ENCODE measurements around the gene RAB13.

RAB13 gene

DNA sequence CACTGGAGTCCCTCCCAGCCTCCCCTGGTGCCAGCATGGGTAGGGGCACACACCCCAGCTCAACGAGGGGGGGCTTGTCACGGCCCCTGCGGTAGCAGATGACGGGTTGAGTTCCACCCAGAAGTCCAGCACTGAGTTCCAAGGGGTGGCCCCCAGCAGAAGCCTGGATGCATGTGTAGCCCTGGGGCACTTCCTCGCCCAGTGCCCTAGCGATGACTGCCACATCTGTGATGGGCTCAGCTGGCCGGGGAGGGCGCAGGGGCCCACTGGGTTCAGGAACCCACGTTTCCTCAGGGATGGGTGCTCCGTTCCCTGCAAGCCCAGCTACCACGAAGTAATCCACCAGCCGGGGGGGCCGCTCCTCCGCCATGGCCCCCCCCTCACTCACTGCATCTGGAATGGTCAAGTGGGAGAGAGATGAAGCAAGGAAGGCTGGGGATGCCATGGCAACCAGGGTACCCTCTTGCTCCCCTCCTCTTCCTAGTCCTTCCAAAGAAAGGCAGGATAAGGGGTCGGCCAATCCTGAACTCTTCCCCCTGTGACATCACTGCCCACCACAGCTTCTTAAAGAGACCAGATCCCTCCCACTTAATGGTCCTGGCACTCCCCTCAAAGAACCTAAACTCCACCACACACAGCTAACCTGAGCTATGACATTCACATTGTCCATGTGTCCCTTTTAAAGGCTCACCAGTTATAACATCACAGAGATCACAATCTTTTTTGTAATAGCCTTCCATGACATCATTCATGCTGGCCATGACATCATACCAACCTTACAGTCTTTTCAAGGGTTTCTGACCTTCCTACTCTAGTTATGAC, 41.9 kb downstream of the RAB13 start:
- Histone ChIP-seq H3K9me3 (ENCODE audit: control extremely low read depth in 1 of 5, control insufficient read depth in 4 of 5, insufficient read depth in 2 of 5, low read depth in 1 of 5, low read length in 4 of 5) (no peaks in the 10 kb centered on the region), H3K4me3 (ENCODE audit: control insufficient read depth in 1 of 7, extremely low read depth in 1 of 7, insufficient read depth in 4 of 7, low read depth in 2 of 7, low read length in 6 of 7) (peak overlapping the region in 6 of 7 experiments; percentile 81 to 92 (median 83)), H3K4me1 (ENCODE audit: control extremely low read depth in 1 of 4, control insufficient read depth in 4 of 4, insufficient read depth in 4 of 4, low read length in 3 of 4) (peaks cover 4 to 33% (median 30%) of the 10 kb centered on the region in 4 experiments), H3K27ac (ENCODE audit: insufficient read depth in 1 of 2, low read depth in 1 of 2, low read length in 2 of 2, poor library complexity in 1 of 2, severe bottlenecking in 2 of 2) (peak overlapping the region; percentile 83 to 91), H3K27me3 (replicated peaks in 2 of 5; ENCODE audit: control insufficient read depth in 4 of 5, insufficient read depth in 5 of 5, low read length in 4 of 5) (no peaks in the 10 kb centered on the region), H3K36me3 (ENCODE audit: control insufficient read depth in 4 of 4, insufficient read depth in 4 of 4, low read length in 3 of 4) (peaks cover 7 to 68% (median 54%) of the 10 kb centered on the region in 4 experiments)
- ChIA-PET CTCF (interaction anchor here (0.7 to 5.1 kb wide), 15 partner anchors 8 to 315 kb away, joined by 3 to 52 read pairs (median 5); partner anchors contain the start of genes CREB3L4, CRTC2, GATAD2B and RAB13), POLR2A (interaction anchor here (0.6 to 3.8 kb wide), 11 partner anchors 13 to 1294 kb away, joined by 3 to 26 read pairs (median 3); partner anchors contain the start of genes CREB3L4, GATAD2B and SLC39A1)
- peak in 2 of 3 donors; percentile 48 to 65 for DNase-seq
- WGBS (ENCODE audit: insufficient coverage) = 92% methylated on average over 11 of the region's 15 CpGs

DNA sequence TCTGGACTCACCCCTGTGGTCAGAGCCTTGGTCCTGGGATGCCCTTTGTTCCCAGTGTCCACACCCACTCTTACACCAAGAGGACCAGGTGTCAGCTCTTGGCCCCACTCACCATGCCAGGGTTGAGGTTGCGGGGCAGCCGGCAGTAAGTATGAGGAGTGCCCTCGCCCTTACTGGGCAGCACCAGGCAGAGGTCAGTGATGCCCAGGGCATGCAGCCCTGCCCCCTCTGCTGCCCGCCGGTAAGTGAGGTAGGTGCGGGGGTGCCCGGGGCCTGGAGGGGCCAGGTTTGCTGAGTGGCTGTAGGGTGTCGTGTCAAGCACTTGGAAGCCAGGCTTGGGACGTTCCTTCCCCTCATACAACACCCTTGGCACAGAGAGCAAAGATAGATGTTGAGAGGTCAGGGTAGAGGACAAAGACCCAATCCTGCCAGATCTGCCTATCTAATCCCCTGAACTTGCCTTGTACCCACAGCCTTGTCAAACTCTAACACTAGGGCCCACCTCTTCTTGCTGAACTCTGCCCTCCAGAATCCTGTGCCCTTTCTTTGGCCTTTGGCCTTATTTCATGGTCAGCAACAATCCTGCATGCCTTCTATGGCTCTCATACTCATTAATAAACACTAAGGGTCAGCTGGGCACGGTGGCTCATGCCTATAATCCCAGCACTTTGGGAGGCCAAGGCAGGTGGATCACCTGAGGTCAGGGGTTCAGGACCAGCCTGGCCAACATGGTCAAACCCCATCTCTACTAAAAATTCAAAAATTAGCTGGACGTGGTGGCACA, 43.2 kb downstream of the RAB13 start:
- no peak overlapping the region for H3K27ac ChIP-seq (ENCODE audit: insufficient read depth in 1 of 2, low read depth in 1 of 2, low read length in 2 of 2, poor library complexity in 1 of 2, severe bottlenecking in 2 of 2)
- peaks cover 7 to 62% (median 47%) of the 10 kb centered on the region in 4 experiments for H3K36me3 ChIP-seq (ENCODE audit: control insufficient read depth in 4 of 4, insufficient read depth in 4 of 4, low read length in 3 of 4)
- ChIA-PET POLR2A (no interaction called here), CTCF (interaction anchor here (0.7 to 5.1 kb wide), 3 partner anchors 9 to 20 kb away, joined by 3 to 31 read pairs (median 10); partner anchors contain the start of gene GATAD2B)
- WGBS (ENCODE audit: insufficient coverage) = 100% methylated on average over 5 of the region's 11 CpGs
- H3K27me3 ChIP-seq (replicated peaks in 2 of 5; ENCODE audit: control insufficient read depth in 4 of 5, insufficient read depth in 5 of 5, low read length in 4 of 5) = no peaks in the 10 kb centered on the region
- no peaks in the 10 kb centered on the region for H3K9me3 ChIP-seq (ENCODE audit: control extremely low read depth in 1 of 5, control insufficient read depth in 4 of 5, insufficient read depth in 2 of 5, low read depth in 1 of 5, low read length in 4 of 5)
- H3K4me3 ChIP-seq (ENCODE audit: control insufficient read depth in 1 of 7, extremely low read depth in 1 of 7, insufficient read depth in 4 of 7, low read depth in 2 of 7, low read length in 6 of 7) = no peak overlapping the region
- H3K4me1 ChIP-seq (ENCODE audit: control extremely low read depth in 1 of 4, control insufficient read depth in 4 of 4, insufficient read depth in 4 of 4, low read length in 3 of 4) = peaks cover 4 to 33% (median 30%) of the 10 kb centered on the region in 4 experiments
- no peak for DNase-seq

DNA sequence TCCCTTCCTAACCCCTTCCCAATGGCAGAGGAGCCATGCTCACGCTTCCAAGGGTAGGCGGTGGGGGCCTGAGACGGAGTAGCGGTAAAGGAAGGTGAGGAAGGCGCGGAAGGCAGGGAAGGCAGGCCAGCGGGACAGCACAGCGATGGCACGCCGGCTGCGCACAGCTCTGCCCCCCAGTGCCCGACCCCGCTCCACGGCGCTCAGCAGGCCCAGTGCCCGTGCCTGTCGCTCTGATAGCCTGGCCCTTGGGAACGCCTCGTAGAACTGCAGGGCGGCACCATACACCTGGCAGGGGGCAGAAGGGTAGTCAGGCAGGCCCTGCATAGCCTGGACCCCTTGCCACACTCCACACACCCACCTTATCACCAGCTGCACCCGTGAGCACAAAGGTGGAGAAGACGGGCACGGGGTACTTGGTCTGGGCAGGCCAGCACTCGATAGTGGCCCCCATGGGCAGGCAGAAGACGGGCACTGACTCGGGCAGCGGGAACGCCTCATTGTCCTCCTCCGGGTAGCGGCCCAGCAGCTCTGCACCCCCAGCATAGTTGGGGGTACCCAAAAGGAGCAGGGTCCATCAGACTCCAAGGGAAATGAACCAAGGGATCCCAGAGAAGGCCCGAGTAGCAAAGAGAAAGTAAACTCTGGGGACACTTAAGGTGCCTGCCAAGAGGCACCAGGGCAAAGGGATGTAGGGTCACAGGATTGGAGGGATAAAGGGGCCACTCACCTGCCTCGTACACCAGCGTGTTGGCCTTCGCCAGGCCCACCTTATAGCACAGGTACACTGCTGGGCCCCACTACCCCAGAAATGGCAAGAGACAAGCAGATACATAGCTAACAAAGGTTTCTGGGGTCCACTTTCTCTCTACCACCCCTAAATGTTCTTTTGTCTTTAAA, 44.1 kb downstream of the RAB13 start:
- WGBS (ENCODE audit: insufficient coverage) = 99% methylated on average over 20 of the region's 34 CpGs
- H3K4me3 ChIP-seq (ENCODE audit: control insufficient read depth in 1 of 7, extremely low read depth in 1 of 7, insufficient read depth in 4 of 7, low read depth in 2 of 7, low read length in 6 of 7) = no peak overlapping the region
- no peaks in the 10 kb centered on the region for H3K9me3 ChIP-seq (ENCODE audit: control extremely low read depth in 1 of 5, control insufficient read depth in 4 of 5, insufficient read depth in 2 of 5, low read depth in 1 of 5, low read length in 4 of 5)
- no peak overlapping the region for H3K27ac ChIP-seq (ENCODE audit: insufficient read depth in 1 of 2, low read depth in 1 of 2, low read length in 2 of 2, poor library complexity in 1 of 2, severe bottlenecking in 2 of 2)
- no peak for DNase-seq
- ChIA-PET POLR2A (no interaction called here), CTCF (interaction anchor here (0.7 to 1.8 kb wide), 2 partner anchors 13 to 29 kb away, joined by 3 to 5 read pairs; no protein-coding TSS in a partner anchor)
- no peaks in the 10 kb centered on the region for H3K27me3 ChIP-seq (replicated peaks in 2 of 5; ENCODE audit: control insufficient read depth in 4 of 5, insufficient read depth in 5 of 5, low read length in 4 of 5)
- H3K36me3 ChIP-seq (ENCODE audit: control insufficient read depth in 4 of 4, insufficient read depth in 4 of 4, low read length in 3 of 4) = peaks cover 9 to 64% (median 50%) of the 10 kb centered on the region in 4 experiments
- H3K4me1 ChIP-seq (ENCODE audit: control extremely low read depth in 1 of 4, control insufficient read depth in 4 of 4, insufficient read depth in 4 of 4, low read length in 3 of 4) = peaks cover 4 to 28% (median 26%) of the 10 kb centered on the region in 4 experiments

DNA sequence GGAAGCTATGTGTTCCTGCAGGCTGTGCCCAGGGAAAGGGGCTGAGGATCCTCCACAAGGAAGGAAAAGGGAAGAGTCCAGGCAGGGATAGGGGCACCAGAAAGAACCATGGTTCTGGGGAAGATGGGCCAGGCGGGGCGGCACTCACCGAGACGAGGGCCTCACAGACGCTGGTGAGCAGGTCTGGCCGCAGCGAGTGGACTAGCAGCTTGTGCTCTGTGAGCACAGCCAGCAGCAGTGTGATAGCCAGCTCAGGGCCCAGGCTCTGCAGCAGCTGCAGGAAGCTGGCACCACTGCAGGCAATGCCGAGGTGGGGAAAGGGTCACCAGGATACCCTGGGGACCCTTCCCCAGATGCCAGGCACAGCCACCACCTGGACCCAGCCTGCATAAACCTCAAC, 45.4 kb downstream of the RAB13 start:
- H3K36me3 ChIP-seq (ENCODE audit: control insufficient read depth in 4 of 4, insufficient read depth in 4 of 4, low read length in 3 of 4) = peaks cover 13 to 75% (median 63%) of the 10 kb centered on the region in 4 experiments
- no peak for DNase-seq
- POLR2A ChIA-PET = interaction anchor here (0.6 to 0.8 kb wide), 2 partner anchors 17 to 174 kb away, joined by 3 to 5 read pairs; no protein-coding TSS in a partner anchor
- H3K4me3 ChIP-seq (ENCODE audit: control insufficient read depth in 1 of 7, extremely low read depth in 1 of 7, insufficient read depth in 4 of 7, low read depth in 2 of 7, low read length in 6 of 7) = no peak overlapping the region
- 100% methylated on average over 8 of the region's 8 CpGs for WGBS (ENCODE audit: insufficient coverage)
- CTCF ChIA-PET = interaction anchor here (0.6 to 1.8 kb wide), 6 partner anchors 10 to 81 kb away, joined by 3 to 5 read pairs (median 4); partner anchors contain the start of gene JTB
- no peak overlapping the region for H3K27ac ChIP-seq (ENCODE audit: insufficient read depth in 1 of 2, low read depth in 1 of 2, low read length in 2 of 2, poor library complexity in 1 of 2, severe bottlenecking in 2 of 2)
- H3K27me3 ChIP-seq (replicated peaks in 2 of 5; ENCODE audit: control insufficient read depth in 4 of 5, insufficient read depth in 5 of 5, low read length in 4 of 5) = no peaks in the 10 kb centered on the region
- no peaks in the 10 kb centered on the region for H3K9me3 ChIP-seq (ENCODE audit: control extremely low read depth in 1 of 5, control insufficient read depth in 4 of 5, insufficient read depth in 2 of 5, low read depth in 1 of 5, low read length in 4 of 5)
- H3K4me1 ChIP-seq (ENCODE audit: control extremely low read depth in 1 of 4, control insufficient read depth in 4 of 4, insufficient read depth in 4 of 4, low read length in 3 of 4) = peaks cover 4 to 21% (median 21%) of the 10 kb centered on the region in 4 experiments

DNA sequence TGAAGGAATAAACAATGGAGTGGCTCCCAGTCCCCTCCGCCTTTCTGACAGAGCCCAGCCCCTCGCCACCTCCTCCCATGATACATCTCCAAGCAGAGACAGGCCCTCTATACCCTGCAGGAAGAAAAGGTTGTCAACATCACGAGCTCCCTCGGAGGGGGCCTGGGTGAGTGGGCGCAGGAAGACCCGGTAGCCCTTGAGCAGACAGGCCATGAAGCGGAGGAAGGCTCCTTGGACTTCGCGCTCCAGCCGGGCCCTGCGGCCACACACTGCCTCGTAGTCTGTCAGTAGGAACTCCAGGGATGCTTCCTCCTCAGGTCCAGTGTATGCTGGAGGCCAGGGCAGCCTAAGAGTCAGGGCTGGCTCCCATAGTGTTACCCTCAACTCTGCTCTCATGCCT, 46.7 kb downstream of the RAB13 start:
- Histone ChIP-seq H3K4me1 (ENCODE audit: control extremely low read depth in 1 of 4, control insufficient read depth in 4 of 4, insufficient read depth in 4 of 4, low read length in 3 of 4) (peaks cover 4 to 9% (median 9%) of the 10 kb centered on the region in 4 experiments), H3K36me3 (ENCODE audit: control insufficient read depth in 4 of 4, insufficient read depth in 4 of 4, low read length in 3 of 4) (peaks cover 13 to 85% (median 70%) of the 10 kb centered on the region in 4 experiments), H3K4me3 (ENCODE audit: control insufficient read depth in 1 of 7, extremely low read depth in 1 of 7, insufficient read depth in 4 of 7, low read depth in 2 of 7, low read length in 6 of 7) (no peak overlapping the region), H3K9me3 (ENCODE audit: control extremely low read depth in 1 of 5, control insufficient read depth in 4 of 5, insufficient read depth in 2 of 5, low read depth in 1 of 5, low read length in 4 of 5) (no peaks in the 10 kb centered on the region), H3K27ac (ENCODE audit: insufficient read depth in 1 of 2, low read depth in 1 of 2, low read length in 2 of 2, poor library complexity in 1 of 2, severe bottlenecking in 2 of 2) (no peak overlapping the region), H3K27me3 (replicated peaks in 2 of 5; ENCODE audit: control insufficient read depth in 4 of 5, insufficient read depth in 5 of 5, low read length in 4 of 5) (no peaks in the 10 kb centered on the region)
- ChIA-PET POLR2A (no interaction called here), CTCF (interaction anchor here (1.0 to 1.4 kb wide), 6 partner anchors 13 to 126 kb away, joined by 3 to 6 read pairs (median 4); partner anchors contain the start of gene JTB)
- DNase-seq = no peak
- WGBS (ENCODE audit: insufficient coverage) = 96% methylated on average over 12 of the region's 12 CpGs

DNA sequence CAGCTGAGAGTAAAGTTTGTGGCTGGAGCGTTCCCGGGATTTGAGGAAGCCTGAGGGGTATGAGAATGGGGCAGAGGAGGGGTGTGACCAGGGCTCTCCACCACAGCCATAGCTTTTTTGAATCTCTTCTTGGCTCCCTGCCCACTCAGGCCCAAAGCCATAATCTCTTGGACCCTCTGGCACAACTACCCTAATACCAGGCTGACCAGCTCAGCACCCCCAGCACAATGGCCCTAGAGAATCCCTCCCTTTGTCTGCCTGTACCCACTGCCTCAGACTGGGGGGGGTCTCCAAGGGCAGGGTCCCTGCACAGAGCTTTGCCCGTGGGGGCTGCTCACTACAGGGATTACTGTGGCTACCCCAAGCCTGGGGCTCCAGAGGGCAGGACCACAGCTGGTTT, 47.1 kb downstream of the RAB13 start:
- no peak overlapping the region for H3K27ac ChIP-seq (ENCODE audit: insufficient read depth in 1 of 2, low read depth in 1 of 2, low read length in 2 of 2, poor library complexity in 1 of 2, severe bottlenecking in 2 of 2)
- H3K27me3 ChIP-seq (replicated peaks in 2 of 5; ENCODE audit: control insufficient read depth in 4 of 5, insufficient read depth in 5 of 5, low read length in 4 of 5) = no peaks in the 10 kb centered on the region
- ChIA-PET POLR2A (no interaction called here), CTCF (interaction anchor here (1.0 to 1.2 kb wide), 3 partner anchors 13 to 125 kb away, joined by 3 to 6 read pairs (median 3); no protein-coding TSS in a partner anchor)
- peaks cover 0 to 4% (median 4%) of the 10 kb centered on the region in 4 experiments for H3K4me1 ChIP-seq (ENCODE audit: control extremely low read depth in 1 of 4, control insufficient read depth in 4 of 4, insufficient read depth in 4 of 4, low read length in 3 of 4)
- H3K36me3 ChIP-seq (ENCODE audit: control insufficient read depth in 4 of 4, insufficient read depth in 4 of 4, low read length in 3 of 4) = peaks cover 13 to 88% (median 74%) of the 10 kb centered on the region in 4 experiments
- no peaks in the 10 kb centered on the region for H3K9me3 ChIP-seq (ENCODE audit: control extremely low read depth in 1 of 5, control insufficient read depth in 4 of 5, insufficient read depth in 2 of 5, low read depth in 1 of 5, low read length in 4 of 5)
- WGBS (ENCODE audit: insufficient coverage) = 100% methylated on average over 3 of the region's 3 CpGs
- no peak for DNase-seq
- no peak overlapping the region for H3K4me3 ChIP-seq (ENCODE audit: control insufficient read depth in 1 of 7, extremely low read depth in 1 of 7, insufficient read depth in 4 of 7, low read depth in 2 of 7, low read length in 6 of 7)
